Lower leg skin (tissue), 3 donors: ENCODE data around the gene GLTP.

Experiments
- POLR2A ChIP-seq, 2 donors: fragments of 450-650 bp; IDR thresholded peaks; one replicate each; pipeline ENCODE4 v1.6.1; 2016 to 2017; ENCODE audit warnings: antibody characterized with exemption in 2 of 2, mild to moderate bottlenecking in 1 of 2, moderate library complexity in 1 of 2
- TF ChIP-seq, protein P1 (sequence below), 3 donors: fragments of 450-650 bp; IDR thresholded peaks; one replicate each; pipeline ENCODE4 v1.5.1; 2016; ENCODE audit warnings: antibody characterized with exemption in 3 of 3, mild to moderate bottlenecking in 3 of 3, moderate library complexity in 2 of 3

DNA sequence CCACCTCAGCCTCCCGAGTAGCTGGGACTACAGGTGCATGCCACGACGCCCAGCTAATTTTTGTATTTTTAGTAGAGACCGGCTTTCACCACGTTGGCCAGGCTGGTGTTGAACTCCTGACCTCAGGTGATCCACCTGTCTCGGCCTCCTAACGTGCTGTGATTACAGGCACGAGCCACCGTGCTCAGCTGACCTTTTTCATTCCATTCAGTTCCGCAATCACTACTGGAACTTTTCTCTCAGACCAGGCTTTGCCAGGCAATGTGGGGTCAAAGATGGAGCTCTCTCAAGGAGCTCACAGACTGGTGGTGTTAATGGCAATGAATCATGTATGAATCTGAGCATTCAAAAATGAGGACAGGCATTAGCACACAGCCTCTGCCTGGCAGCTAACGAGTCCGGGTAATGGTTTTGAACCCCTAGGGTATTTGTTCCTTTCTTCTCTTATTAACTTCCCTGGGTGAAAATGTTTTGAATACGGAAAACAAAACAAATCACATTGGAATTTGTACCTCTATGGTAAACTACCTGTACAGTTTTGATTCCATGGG, 10.4 kb upstream of the GLTP start:
- TF ChIP-seq, protein P1, sequence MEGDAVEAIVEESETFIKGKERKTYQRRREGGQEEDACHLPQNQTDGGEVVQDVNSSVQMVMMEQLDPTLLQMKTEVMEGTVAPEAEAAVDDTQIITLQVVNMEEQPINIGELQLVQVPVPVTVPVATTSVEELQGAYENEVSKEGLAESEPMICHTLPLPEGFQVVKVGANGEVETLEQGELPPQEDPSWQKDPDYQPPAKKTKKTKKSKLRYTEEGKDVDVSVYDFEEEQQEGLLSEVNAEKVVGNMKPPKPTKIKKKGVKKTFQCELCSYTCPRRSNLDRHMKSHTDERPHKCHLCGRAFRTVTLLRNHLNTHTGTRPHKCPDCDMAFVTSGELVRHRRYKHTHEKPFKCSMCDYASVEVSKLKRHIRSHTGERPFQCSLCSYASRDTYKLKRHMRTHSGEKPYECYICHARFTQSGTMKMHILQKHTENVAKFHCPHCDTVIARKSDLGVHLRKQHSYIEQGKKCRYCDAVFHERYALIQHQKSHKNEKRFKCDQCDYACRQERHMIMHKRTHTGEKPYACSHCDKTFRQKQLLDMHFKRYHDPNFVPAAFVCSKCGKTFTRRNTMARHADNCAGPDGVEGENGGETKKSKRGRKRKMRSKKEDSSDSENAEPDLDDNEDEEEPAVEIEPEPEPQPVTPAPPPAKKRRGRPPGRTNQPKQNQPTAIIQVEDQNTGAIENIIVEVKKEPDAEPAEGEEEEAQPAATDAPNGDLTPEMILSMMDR (IDR thresholded peaks at IDR 0.05) = no peak
- no peak for TF ChIP-seq POLR2A (IDR thresholded peaks at IDR 0.05)
